ENCODE measurements around the gene STK32C. TPM values are rescaled to one million over a fixed set of nuclear protein-coding genes. Genes with fewer than 3 reads are reported as not detected.

Gene STK32C
- total RNA-seq, 1 donor from 2014 or later = 14.6 TPM

- H3K27me3 Mint-ChIP-seq (ENCODE audit: insufficient read depth) = no peaks in the 10 kb centered on the region
- intact Hi-C loops (cut with micrococcal nuclease) = no loop called here
- H3K4me3 Mint-ChIP-seq = no peak overlapping the region
- H3K9me3 Mint-ChIP-seq = peaks cover 2% of the 10 kb centered on the region
- H3K27ac Mint-ChIP-seq = no peak overlapping the region
- no peak for DNase-seq (ENCODE audit: low spot score)
- H3K4me1 Mint-ChIP-seq (ENCODE audit: low read depth) = no peaks in the 10 kb centered on the region
- H3K36me3 Mint-ChIP-seq (ENCODE audit: low read depth) = no peaks in the 10 kb centered on the region
These were observed 99.2 kb downstream of the STK32C start for GRCh38 chr10:132208462-132209050.

DNA sequence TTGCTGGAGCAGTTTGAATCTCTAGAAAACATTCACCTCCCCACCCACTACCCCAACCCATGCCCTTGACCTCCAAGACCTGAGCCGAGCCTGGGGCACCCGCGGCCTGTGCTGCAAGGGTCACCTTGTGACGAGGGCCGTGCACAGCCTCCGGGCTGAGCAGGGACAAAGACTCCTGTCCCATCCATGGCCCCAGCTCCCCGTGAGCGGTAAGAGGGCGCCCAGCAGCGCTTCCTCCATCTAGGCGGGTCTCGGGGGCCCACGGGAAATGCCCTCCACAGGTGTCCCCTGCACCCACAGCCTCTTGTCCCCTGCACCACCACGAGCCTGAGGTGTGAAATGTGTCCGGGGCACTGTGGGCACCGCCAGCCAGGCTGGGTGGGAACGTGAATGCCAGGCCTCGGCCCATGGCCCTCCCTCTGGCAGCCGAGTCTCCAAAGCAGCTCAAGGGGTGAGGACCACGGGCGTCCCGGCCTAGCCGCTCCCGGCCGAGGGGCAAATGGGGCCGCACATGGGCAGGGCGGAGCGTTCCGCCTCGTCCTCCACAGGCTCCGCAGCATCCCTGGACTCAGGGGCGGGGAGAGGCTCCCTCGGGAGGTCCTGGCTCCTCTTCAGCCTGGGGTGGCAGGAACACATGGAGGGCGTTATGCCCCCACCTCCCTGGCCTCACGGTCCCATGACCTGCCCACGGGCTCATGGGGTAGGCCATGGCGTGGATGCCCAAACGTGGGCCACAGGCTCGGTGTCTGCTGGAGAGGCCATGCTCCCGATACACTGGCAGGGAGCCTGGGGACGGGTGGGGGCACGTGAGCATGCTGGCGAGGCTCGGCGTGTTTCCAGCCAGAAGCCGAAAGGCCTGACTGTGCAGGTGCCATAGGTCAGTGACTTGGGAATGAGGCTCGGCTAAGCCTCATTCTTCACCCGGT lies 100.0 kb downstream of the STK32C start:
- no peaks in the 10 kb centered on the region for H3K27me3 Mint-ChIP-seq (ENCODE audit: insufficient read depth)
- DNase-seq (ENCODE audit: low spot score) = no peak
- no peaks in the 10 kb centered on the region for H3K9me3 Mint-ChIP-seq
- H3K4me3 Mint-ChIP-seq = no peak overlapping the region
- no peaks in the 10 kb centered on the region for H3K4me1 Mint-ChIP-seq (ENCODE audit: low read depth)
- no peak overlapping the region for H3K27ac Mint-ChIP-seq
- H3K36me3 Mint-ChIP-seq (ENCODE audit: low read depth) = no peaks in the 10 kb centered on the region
- intact Hi-C loops (cut with micrococcal nuclease) = no loop called here

DNA sequence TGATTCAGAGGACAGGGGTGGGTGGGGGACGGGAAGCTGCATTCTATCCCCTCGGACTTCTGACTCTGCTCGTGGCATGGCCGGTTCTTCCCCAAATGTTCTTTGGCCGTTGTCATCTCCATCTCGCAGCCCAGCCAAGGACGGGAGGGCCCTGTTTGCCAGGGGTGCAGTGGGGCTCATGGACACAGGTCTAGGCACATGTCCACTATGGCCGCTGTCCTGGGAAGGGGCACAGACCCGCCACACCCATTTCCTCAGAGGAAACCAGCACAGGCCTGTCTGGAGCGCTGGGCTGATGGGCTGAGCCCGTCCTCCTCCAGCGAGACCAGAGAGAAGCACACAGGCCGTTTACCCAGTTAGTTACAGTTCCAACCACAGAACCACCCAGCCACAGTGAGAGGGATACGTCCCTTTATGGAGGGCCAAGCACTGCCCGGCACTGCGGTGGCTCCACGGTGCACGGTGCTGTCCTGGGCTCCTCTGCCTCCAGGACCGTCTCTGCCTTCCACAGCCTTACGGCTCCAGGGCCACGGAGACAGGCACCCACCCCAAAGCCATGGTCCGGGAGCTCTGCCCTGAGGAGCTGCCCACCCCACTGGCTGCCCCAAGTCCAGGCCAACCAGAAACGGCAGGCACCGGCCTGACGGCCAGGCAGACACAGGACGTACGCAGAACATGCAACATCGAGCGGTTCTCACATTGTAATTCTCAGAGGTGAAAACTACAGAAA lies 100.8 kb downstream of the STK32C start:
- Mint-ChIP-seq H3K9me3 (no peaks in the 10 kb centered on the region), H3K4me1 (ENCODE audit: low read depth) (no peaks in the 10 kb centered on the region), H3K4me3 (no peak overlapping the region), H3K27ac (no peak overlapping the region), H3K27me3 (ENCODE audit: insufficient read depth) (no peaks in the 10 kb centered on the region), H3K36me3 (ENCODE audit: low read depth) (no peaks in the 10 kb centered on the region)
- DNase-seq (ENCODE audit: low spot score) = no peak
- intact Hi-C loops (cut with micrococcal nuclease) = no loop called here

DNA sequence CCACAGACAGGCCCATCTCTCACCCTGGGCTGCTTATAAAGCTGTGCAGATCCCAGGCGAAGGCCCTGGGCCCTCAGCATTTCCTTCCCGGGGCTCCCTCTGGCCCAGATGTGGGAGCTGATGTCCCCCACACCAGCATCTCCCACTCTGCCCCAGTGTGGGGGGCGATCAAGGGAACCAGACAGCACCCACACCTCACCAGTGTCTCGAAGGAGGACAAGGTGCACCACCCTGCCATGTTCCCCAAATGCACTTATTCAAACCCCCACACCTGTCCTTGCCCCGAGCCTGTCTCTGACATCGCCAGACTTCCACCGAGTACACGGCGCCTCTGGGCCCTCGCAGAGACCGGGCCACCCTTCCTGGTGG lies 101.4 kb downstream of the STK32C start:
- Mint-ChIP-seq H3K9me3 (no peaks in the 10 kb centered on the region), H3K4me1 (ENCODE audit: low read depth) (no peaks in the 10 kb centered on the region), H3K36me3 (ENCODE audit: low read depth) (no peaks in the 10 kb centered on the region), H3K27ac (no peak overlapping the region), H3K4me3 (no peak overlapping the region), H3K27me3 (ENCODE audit: insufficient read depth) (no peaks in the 10 kb centered on the region)
- DNase-seq (ENCODE audit: low spot score) = no peak
- intact Hi-C loops (cut with micrococcal nuclease) = no loop called here

- Mint-ChIP-seq H3K4me3 (no peak overlapping the region), H3K36me3 (ENCODE audit: low read depth) (no peaks in the 10 kb centered on the region), H3K27me3 (ENCODE audit: insufficient read depth) (no peaks in the 10 kb centered on the region), H3K27ac (no peak overlapping the region), H3K4me1 (ENCODE audit: low read depth) (no peaks in the 10 kb centered on the region), H3K9me3 (no peaks in the 10 kb centered on the region)
- no peak for DNase-seq (ENCODE audit: low spot score)
- intact Hi-C loops (cut with micrococcal nuclease) = no loop called here
These were observed 101.9 kb downstream of the STK32C start for GRCh38 chr10:132205650-132206376.

- intact Hi-C loops (cut with micrococcal nuclease) = no loop called here
- no peaks in the 10 kb centered on the region for H3K9me3 Mint-ChIP-seq
- H3K4me1 Mint-ChIP-seq (ENCODE audit: low read depth) = no peaks in the 10 kb centered on the region
- no peaks in the 10 kb centered on the region for H3K36me3 Mint-ChIP-seq (ENCODE audit: low read depth)
- no peak overlapping the region for H3K4me3 Mint-ChIP-seq
- no peak overlapping the region for H3K27ac Mint-ChIP-seq
- DNase-seq (ENCODE audit: low spot score) = no peak
- H3K27me3 Mint-ChIP-seq (ENCODE audit: insufficient read depth) = no peaks in the 10 kb centered on the region
These were observed 102.8 kb downstream of the STK32C start for GRCh38 chr10:132204781-132205473.

GRCh38 chr10:132204078-132204780 lies 103.5 kb downstream of the STK32C start:
- intact Hi-C loops (cut with micrococcal nuclease) = no loop called here
- no peak for DNase-seq (ENCODE audit: low spot score)
- no peak overlapping the region for H3K4me3 Mint-ChIP-seq
- no peaks in the 10 kb centered on the region for H3K4me1 Mint-ChIP-seq (ENCODE audit: low read depth)
- H3K36me3 Mint-ChIP-seq (ENCODE audit: low read depth) = no peaks in the 10 kb centered on the region
- H3K27me3 Mint-ChIP-seq (ENCODE audit: insufficient read depth) = no peaks in the 10 kb centered on the region
- no peak overlapping the region for H3K27ac Mint-ChIP-seq
- no peaks in the 10 kb centered on the region for H3K9me3 Mint-ChIP-seq

DNA sequence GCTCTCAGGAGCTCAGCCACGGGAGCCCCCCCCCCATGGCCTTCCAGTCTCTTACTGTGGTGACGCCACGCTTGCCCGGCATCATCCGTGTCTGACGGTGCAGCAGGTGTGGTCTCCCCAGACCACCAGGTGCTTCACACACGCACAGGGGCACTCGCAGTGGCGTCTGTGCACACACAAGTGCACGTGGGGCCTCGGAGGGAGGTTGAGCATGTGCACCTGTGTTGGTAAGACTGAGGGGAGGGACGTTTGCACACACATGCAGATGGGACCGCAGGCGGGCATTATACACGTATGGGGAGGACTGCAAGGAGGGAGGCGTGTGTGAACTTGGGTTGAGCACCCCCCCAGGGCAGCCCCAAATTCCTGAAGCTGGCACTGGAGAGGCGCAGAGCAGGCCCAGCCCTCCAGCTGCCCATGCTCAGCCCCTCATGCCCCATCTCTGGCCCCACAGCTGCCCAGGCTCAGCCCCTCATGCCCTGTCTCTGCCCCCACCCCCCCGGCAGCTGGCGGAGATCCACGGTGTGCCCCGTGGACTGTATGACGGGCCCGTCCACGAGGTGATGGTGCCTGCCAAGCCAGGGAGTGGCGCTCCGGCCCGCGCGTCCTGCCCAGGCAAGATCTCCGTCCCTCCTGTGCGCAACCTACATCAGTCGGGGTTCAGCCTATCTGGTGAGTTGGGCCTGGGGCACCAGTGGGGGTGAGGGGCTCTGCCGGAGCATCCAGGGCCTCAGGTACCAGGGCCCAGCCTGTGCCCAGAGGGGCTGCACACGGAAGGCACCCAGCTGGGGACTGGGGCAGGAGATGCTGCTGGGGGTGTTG lies 104.3 kb downstream of the STK32C start:
- DNase-seq (ENCODE audit: low spot score) = no peak
- Mint-ChIP-seq H3K9me3 (no peaks in the 10 kb centered on the region), H3K4me1 (ENCODE audit: low read depth) (no peaks in the 10 kb centered on the region), H3K36me3 (ENCODE audit: low read depth) (no peaks in the 10 kb centered on the region), H3K4me3 (no peak overlapping the region), H3K27me3 (ENCODE audit: insufficient read depth) (no peaks in the 10 kb centered on the region), H3K27ac (no peak overlapping the region)
- intact Hi-C loops (cut with micrococcal nuclease) = no loop called here

DNA sequence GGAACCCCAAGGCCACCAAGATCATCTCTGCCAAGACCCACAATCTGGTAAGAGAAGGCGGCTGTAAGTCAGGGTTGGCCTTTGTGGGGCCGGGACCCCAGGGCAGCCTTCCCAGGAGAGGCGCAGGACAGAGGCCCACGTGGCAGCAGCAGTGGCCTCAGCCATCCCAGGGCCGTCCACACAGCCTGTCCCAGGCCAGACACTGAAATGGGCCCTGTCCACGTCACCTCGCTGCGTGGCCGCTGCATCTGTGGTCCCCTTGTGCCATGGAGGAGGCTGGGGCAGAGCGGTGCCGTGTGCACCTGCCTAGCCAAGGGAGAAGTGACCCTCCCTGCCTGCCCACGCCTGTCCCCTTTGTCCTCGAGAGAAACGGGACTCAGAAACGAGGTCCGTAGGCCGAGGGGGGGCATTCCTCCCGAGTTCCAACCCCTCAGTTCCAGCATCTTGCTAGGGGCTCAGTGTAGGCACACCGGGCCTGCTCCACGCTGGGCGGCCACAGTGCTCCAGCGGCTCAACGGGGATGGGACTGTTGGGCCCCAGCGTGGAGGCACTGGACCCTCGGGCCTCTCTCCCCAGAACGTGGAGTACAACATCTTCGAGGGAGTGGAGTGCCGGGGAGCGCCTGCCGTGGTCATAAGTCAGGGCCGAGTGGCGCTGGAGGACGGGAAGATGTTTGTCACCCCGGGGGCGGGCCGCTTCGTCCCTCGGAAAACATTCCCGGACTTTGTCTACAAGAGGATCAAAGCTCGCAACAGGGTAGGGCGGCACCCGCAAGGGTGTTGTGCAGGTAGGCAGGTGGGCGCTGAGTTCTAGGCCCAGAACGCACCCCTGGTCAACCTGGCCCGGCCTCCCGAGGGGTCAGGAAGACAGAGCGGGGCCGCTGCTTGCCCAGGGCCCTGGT lies 105.4 kb downstream of the STK32C start:
- H3K4me1 Mint-ChIP-seq (ENCODE audit: low read depth) = no peaks in the 10 kb centered on the region
- H3K27me3 Mint-ChIP-seq (ENCODE audit: insufficient read depth) = no peaks in the 10 kb centered on the region
- intact Hi-C loops (cut with micrococcal nuclease) = no loop called here
- H3K36me3 Mint-ChIP-seq (ENCODE audit: low read depth) = no peaks in the 10 kb centered on the region
- H3K27ac Mint-ChIP-seq = no peak overlapping the region
- no peaks in the 10 kb centered on the region for H3K9me3 Mint-ChIP-seq
- no peak for DNase-seq (ENCODE audit: low spot score)
- H3K4me3 Mint-ChIP-seq = no peak overlapping the region

GRCh38 chr10:132201111-132201969 lies 106.4 kb downstream of the STK32C start:
- H3K27ac Mint-ChIP-seq = no peak overlapping the region
- H3K4me3 Mint-ChIP-seq = no peak overlapping the region
- no peaks in the 10 kb centered on the region for H3K36me3 Mint-ChIP-seq (ENCODE audit: low read depth)
- H3K9me3 Mint-ChIP-seq = no peaks in the 10 kb centered on the region
- DNase-seq (ENCODE audit: low spot score) = no peak
- intact Hi-C loops (cut with micrococcal nuclease) = no loop called here
- no peaks in the 10 kb centered on the region for H3K4me1 Mint-ChIP-seq (ENCODE audit: low read depth)
- H3K27me3 Mint-ChIP-seq (ENCODE audit: insufficient read depth) = no peaks in the 10 kb centered on the region

All from activated T-helper 1 cell treated with anti-CD3 and anti-CD28 coated beads, Interleukin-12 subunit alpha, Interleukin-12 subunit beta, Interleukin-2, Interleukin-4 antibody, amounts not matched to agents 30 ng/mL and 10 ng/mL and 1 ng/mL, durations not matched to agents 14 hours and 24 hours and 36 hours (primary cell).